ENCODE data around the gene DECR2.

DECR2 gene

DNA sequence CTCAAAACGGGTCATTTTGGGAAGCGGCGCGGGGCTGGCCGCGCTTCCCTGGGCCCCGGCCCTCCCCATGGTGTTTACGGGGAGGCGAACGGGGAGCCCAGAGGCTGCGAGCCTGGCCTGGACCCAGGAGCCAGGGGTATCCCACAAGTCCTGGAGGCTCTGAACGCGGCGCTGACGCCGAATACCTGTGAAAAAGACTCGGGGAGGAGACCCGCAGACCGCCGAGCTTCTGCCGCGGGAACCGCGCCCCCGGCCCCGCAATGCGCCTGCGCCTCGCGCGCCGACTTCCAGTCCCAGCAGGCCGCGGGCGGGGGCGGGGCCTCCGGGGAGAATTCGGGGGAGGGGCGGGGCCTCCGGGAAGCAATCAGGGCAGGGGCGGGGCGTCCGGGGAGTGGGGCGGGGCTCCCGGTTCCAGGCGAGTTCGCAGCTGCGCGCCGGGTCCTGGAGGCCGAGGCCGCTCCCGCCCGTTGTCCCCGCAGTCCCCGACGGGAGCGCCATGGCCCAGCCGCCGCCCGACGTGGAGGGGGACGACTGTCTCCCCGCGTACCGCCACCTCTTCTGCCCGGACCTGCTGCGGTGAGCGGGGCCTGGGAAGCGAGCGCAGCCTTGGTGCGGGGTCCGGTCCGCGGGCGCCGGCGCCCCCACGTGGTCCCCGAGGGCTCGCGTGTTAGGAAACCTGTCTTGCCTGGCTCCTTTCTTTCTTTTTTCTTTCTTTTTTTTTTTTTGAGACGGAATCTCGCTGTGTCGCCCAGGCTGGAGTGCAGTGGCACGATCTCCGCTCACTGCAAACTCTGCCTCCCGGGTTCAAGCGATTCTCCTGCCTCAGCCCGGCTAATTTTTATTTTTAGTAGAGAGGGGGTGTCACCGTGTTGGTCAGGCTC lies at the start of gene DECR2 (continued):
- TF ChIP-seq, protein P1, sequence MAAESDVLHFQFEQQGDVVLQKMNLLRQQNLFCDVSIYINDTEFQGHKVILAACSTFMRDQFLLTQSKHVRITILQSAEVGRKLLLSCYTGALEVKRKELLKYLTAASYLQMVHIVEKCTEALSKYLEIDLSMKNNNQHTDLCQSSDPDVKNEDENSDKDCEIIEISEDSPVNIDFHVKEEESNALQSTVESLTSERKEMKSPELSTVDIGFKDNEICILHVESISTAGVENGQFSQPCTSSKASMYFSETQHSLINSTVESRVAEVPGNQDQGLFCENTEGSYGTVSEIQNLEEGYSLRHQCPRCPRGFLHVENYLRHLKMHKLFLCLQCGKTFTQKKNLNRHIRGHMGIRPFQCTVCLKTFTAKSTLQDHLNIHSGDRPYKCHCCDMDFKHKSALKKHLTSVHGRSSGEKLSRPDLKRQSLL (tag by site-specific recombination; IDR thresholded peaks at IDR 0.05), result peak; percentile 23; the same call in 1 of the 2 replicates
- TF ChIP-seq, protein P2, sequence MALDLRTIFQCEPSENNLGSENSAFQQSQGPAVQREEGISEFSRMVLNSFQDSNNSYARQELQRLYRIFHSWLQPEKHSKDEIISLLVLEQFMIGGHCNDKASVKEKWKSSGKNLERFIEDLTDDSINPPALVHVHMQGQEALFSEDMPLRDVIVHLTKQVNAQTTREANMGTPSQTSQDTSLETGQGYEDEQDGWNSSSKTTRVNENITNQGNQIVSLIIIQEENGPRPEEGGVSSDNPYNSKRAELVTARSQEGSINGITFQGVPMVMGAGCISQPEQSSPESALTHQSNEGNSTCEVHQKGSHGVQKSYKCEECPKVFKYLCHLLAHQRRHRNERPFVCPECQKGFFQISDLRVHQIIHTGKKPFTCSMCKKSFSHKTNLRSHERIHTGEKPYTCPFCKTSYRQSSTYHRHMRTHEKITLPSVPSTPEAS (tag by site-specific recombination; IDR thresholded peaks at IDR 0.05), result no peak
- TF ChIP-seq, protein P3, sequence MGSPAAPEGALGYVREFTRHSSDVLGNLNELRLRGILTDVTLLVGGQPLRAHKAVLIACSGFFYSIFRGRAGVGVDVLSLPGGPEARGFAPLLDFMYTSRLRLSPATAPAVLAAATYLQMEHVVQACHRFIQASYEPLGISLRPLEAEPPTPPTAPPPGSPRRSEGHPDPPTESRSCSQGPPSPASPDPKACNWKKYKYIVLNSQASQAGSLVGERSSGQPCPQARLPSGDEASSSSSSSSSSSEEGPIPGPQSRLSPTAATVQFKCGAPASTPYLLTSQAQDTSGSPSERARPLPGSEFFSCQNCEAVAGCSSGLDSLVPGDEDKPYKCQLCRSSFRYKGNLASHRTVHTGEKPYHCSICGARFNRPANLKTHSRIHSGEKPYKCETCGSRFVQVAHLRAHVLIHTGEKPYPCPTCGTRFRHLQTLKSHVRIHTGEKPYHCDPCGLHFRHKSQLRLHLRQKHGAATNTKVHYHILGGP (tag by site-specific recombination; IDR thresholded peaks at IDR 0.05), result no peak
- TF ChIP-seq, protein P4, sequence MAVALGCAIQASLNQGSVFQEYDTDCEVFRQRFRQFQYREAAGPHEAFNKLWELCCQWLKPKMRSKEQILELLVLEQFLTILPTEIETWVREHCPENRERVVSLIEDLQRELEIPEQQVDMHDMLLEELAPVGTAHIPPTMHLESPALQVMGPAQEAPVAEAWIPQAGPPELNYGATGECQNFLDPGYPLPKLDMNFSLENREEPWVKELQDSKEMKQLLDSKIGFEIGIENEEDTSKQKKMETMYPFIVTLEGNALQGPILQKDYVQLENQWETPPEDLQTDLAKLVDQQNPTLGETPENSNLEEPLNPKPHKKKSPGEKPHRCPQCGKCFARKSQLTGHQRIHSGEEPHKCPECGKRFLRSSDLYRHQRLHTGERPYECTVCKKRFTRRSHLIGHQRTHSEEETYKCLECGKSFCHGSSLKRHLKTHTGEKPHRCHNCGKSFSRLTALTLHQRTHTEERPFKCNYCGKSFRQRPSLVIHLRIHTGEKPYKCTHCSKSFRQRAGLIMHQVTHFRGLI (tag by site-specific recombination; IDR thresholded peaks at IDR 0.05), result 0 out of 2 replicates have a peak, but pooled peaks have one; percentile 13
- TF ChIP-seq ZNF585B (tag by site-specific recombination; IDR thresholded peaks at IDR 0.05) (no peak), ZNF214 (tag by site-specific recombination; IDR thresholded peaks at IDR 0.05; ENCODE audit: borderline replicate concordance) (no peak), ZNF341 (tag by site-specific recombination; IDR thresholded peaks at IDR 0.05; ENCODE audit: low read depth) (0 out of 2 replicates have a peak, but pooled peaks have one; percentile 28), ZNF560 (tag by site-specific recombination; IDR thresholded peaks at IDR 0.05; ENCODE audit: borderline replicate concordance) (no peak), BCL11A (tag by site-specific recombination; IDR thresholded peaks at IDR 0.05; ENCODE audit: low read depth) (no peak), ZNF777 (tag by site-specific recombination; IDR thresholded peaks at IDR 0.05; ENCODE audit: borderline replicate concordance) (peak; percentile 96), ZNF354C (tag by site-specific recombination; IDR thresholded peaks at IDR 0.05; ENCODE audit: borderline replicate concordance, low read depth) (no peak), ZNF146 (tag by site-specific recombination; IDR thresholded peaks at IDR 0.05) (0 out of 2 replicates have a peak, but pooled peaks have one; percentile 20), GLI2 (tag by site-specific recombination; IDR thresholded peaks at IDR 0.05; ENCODE audit: borderline replicate concordance, low read depth) (no peak), ZNF184 (tag by site-specific recombination; IDR thresholded peaks at IDR 0.05) (peak; percentile 54; the same call in 1 of the 2 replicates), ZSCAN16 (tag by site-specific recombination; IDR thresholded peaks at IDR 0.05) (0 out of 2 replicates have a peak, but pooled peaks have one; percentile 24), ZNF707 (tag by site-specific recombination; IDR thresholded peaks at IDR 0.05) (no peak), ZNF274 (IDR thresholded peaks at IDR 0.05; ENCODE audit: low read length) (no peak), ZNF274 (tag by site-specific recombination; IDR thresholded peaks at IDR 0.05; ENCODE audit: borderline replicate concordance) (no peak), ZNF140 (tag by site-specific recombination; IDR thresholded peaks at IDR 0.05) (no peak), ZNF555 (tag by site-specific recombination; conservative IDR thresholded peaks at IDR 0.05) (no peak)
- TF ChIP-seq, protein P5, sequence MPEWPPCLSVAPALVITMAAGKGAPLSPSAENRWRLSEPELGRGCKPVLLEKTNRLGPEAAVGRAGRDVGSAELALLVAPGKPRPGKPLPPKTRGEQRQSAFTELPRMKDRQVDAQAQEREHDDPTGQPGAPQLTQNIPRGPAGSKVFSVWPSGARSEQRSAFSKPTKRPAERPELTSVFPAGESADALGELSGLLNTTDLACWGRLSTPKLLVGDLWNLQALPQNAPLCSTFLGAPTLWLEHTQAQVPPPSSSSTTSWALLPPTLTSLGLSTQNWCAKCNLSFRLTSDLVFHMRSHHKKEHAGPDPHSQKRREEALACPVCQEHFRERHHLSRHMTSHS (tag by site-specific recombination; IDR thresholded peaks at IDR 0.05), result no peak
- TF ChIP-seq, protein P6, sequence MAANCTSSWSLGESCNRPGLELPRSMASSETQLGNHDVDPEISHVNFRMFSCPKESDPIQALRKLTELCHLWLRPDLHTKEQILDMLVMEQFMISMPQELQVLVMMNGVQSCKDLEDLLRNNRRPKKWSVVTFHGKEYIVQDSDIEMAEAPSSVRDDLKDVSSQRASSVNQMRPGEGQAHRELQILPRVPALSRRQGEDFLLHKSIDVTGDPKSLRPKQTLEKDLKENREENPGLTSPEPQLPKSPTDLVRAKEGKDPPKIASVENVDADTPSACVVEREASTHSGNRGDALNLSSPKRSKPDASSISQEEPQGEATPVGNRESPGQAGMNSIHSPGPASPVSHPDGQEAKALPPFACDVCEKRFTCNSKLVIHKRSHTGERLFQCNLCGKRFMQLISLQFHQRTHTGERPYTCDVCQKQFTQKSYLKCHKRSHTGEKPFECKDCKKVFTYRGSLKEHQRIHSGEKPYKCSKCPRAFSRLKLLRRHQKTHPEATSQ (tag by site-specific recombination; IDR thresholded peaks at IDR 0.05), result peak; percentile 63; the same call in 1 of the 2 replicates
- TF ChIP-seq, protein P7, sequence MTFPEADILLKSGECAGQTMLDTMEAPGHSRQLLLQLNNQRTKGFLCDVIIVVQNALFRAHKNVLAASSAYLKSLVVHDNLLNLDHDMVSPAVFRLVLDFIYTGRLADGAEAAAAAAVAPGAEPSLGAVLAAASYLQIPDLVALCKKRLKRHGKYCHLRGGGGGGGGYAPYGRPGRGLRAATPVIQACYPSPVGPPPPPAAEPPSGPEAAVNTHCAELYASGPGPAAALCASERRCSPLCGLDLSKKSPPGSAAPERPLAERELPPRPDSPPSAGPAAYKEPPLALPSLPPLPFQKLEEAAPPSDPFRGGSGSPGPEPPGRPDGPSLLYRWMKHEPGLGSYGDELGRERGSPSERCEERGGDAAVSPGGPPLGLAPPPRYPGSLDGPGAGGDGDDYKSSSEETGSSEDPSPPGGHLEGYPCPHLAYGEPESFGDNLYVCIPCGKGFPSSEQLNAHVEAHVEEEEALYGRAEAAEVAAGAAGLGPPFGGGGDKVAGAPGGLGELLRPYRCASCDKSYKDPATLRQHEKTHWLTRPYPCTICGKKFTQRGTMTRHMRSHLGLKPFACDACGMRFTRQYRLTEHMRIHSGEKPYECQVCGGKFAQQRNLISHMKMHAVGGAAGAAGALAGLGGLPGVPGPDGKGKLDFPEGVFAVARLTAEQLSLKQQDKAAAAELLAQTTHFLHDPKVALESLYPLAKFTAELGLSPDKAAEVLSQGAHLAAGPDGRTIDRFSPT (tag by site-specific recombination; IDR thresholded peaks at IDR 0.05), result no peak
- TF ChIP-seq, protein P8, sequence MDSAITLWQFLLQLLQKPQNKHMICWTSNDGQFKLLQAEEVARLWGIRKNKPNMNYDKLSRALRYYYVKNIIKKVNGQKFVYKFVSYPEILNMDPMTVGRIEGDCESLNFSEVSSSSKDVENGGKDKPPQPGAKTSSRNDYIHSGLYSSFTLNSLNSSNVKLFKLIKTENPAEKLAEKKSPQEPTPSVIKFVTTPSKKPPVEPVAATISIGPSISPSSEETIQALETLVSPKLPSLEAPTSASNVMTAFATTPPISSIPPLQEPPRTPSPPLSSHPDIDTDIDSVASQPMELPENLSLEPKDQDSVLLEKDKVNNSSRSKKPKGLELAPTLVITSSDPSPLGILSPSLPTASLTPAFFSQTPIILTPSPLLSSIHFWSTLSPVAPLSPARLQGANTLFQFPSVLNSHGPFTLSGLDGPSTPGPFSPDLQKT (IDR thresholded peaks at IDR 0.05; ENCODE audit: borderline replicate concordance, low read depth, low read length), result no peak
- TF ChIP-seq, protein P9, sequence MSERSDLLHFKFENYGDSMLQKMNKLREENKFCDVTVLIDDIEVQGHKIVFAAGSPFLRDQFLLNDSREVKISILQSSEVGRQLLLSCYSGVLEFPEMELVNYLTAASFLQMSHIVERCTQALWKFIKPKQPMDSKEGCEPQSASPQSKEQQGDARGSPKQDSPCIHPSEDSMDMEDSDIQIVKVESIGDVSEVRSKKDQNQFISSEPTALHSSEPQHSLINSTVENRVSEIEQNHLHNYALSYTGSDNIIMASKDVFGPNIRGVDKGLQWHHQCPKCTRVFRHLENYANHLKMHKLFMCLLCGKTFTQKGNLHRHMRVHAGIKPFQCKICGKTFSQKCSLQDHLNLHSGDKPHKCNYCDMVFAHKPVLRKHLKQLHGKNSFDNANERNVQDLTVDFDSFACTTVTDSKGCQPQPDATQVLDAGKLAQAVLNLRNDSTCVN (tag by site-specific recombination; optimal IDR thresholded peaks at IDR 0.05), result peak; percentile 88
